Stimulated activated CD4-positive, alpha-beta T cell treated with anti-CD3 and anti-CD28 coated beads, Interleukin-15, amount 100 ng/mL, for 24 hours (primary cell): ENCODE measurements around the gene TMEM43.
A peak's percentile ranks its signal among the peaks of the same experiment; 100 is the strongest.
"Not testable (repeated sequence)": the region's sequence is repeated elsewhere in the genome, so short reads cannot be mapped to it uniquely, and the experiment has no call there.

Experiments used
- DNase-seq: peaks from one replicate; pipeline ENCODE4 v3.0.0-alpha.2; 2020

Gene TMEM43, protein sequence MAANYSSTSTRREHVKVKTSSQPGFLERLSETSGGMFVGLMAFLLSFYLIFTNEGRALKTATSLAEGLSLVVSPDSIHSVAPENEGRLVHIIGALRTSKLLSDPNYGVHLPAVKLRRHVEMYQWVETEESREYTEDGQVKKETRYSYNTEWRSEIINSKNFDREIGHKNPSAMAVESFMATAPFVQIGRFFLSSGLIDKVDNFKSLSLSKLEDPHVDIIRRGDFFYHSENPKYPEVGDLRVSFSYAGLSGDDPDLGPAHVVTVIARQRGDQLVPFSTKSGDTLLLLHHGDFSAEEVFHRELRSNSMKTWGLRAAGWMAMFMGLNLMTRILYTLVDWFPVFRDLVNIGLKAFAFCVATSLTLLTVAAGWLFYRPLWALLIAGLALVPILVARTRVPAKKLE

DNA sequence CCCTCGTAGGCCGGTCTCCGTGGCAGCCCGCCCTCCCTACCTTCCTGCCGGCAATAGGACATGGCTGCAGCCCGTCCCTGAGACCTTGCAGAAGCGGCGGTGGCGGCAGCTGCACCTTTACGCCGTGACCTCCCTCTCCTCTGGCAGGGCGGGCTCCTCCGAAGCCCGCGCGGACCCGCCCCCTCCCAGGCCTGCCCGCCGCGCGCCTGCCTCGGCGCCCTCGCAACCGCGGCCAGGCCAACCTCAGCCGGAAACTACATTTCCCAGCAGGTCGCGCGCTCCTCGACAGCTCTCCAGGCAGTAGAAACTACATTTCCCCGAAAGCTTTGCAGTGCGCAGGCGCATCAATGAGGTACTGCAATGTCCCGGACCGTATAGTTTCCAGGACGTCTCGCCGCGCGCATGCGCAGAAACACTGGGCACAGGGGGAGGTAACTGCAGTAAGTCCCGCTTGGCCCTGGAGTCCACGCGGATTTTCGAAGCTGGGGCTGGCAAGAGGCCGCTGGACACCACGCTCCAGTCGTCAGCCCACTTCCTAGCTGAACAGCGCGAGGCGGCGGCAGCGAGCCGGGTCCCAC lies at the start of gene TMEM43, which contains the start of gene CHCHD4:
TMEM43 (plus strand) TSS at position 438 of the 578 bp plus-strand sequence. CDS start 142 bp downstream, outside the sequence.
CHCHD4 (minus strand) TSS at position 256 of the 578 bp plus-strand sequence; CDS start at position 62, 194 bp downstream.
- DNase-seq: peak; percentile 98

DNA sequence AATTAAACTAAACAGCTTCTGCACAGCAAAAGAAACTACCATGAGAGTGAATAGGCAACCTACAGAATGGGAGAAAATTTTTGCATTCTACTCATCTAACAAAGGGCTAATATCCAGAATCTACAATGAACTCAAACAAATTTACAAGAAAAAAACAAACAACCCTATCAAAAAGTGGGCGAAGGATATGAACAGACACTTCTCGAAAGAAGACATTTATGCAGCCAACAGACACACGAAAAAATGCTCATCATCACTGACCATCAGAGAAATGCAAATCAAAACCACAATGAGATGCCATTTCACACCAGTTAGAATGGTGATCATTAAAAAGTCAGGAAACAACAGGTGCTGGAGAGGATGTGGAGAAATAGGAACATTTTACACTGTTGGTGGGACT lies 49.6 kb upstream of the TMEM43 start:
- DNase-seq: not testable (repeated sequence)

DNA sequence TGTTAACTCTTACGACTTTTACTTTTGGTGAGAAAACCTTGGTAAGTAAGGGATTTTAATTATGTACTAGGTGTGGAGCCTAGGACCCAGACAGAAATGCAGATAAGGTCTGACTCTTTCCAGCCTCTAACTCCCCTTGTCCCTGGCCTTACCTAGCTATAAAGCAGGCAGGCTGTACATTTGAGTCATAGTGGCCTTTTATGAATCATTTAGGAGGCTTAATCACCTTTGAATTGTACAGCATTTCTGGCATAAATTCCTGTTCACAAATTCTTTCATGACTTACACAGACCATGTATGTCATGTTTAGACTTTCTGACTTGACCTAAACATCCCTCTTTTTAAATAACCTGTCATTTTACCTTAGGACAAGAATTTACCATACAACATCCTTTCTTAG lies 47.5 kb upstream of the TMEM43 start:
- no peak for DNase-seq

DNA sequence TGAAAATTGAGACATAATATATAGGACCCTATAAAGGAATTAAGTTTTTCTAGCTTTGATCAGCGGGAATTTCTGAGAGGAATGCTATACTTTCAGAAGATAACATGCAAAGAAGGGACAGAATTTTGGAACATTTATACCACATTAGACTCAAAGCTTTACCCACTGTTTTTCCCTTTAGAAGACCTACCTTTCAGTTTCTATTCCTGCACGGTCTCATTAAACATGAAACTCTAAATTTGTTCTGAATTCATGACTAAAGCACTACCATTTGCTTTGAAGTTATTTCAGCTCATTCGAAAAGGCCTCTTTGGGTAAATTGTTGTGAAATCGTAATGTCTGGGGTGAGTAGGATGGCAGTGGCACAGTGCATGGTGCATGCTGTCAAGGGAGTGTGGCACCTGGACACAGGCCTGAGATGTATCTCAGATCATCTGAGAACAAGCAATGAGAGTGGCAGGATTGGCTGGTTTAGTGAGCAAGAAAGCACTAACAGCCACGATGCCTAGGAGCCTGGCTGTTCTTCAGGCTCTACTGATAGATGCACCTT lies 42.7 kb upstream of the TMEM43 start:
- DNase-seq: peak; percentile 32

DNA sequence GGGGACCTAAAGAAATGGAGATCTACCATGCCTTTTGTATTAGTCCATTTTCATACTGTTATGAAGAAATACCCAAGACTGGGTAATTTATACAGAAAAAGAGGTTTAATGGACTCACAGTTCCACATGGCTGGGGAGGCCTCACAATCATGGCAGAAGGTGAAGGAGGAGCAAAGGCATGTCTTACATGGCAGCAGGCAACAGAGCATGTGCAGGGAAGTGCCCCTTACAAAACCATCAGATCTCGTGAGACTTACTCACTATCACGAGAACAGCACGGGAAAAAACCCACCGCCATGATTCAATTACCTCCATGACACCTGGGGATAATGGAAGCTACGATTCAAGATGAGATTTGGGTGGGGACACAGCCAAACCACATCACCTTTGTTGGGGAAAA lies 37.4 kb upstream of the TMEM43 start:
- not testable (repeated sequence) for DNase-seq

DNA sequence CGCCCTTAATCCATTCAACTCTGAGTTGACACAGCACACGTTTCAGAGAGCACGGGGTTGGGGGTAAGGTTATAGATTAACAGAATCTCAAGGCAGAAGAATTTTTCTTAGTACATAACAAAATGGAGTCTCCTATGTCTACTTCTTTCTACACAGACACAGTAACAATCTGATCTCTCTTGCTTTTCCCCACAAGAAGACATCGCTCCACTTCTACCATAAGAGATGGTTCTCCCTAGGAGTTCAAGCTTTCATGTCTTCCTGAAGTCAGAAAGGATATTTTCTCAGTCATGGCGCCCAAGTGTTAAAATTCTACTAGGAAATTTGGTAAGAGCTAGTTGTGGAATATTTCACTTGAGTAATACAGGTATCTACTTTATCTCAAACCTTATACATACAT lies 32.9 kb upstream of the TMEM43 start:
- not testable (repeated sequence) for DNase-seq

DNA sequence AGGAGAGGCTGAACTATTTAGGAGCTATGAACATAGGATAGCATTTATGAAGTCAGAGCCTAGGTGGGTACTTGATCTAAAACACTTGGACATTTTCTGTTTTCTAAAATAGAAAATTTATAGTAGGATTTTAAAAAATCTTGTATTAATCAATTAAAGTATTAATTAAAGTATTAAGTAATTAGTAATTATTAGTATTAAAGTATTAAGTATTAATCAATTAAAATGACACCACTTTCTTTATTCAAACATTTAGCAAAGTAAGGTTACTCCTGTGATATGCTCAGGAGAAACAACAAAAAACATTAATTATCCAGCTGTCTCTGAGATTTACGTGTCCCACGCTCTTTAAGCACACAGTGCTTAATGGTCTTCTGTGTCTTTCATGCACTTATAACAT lies 32.4 kb upstream of the TMEM43 start:
- no peak for DNase-seq

DNA sequence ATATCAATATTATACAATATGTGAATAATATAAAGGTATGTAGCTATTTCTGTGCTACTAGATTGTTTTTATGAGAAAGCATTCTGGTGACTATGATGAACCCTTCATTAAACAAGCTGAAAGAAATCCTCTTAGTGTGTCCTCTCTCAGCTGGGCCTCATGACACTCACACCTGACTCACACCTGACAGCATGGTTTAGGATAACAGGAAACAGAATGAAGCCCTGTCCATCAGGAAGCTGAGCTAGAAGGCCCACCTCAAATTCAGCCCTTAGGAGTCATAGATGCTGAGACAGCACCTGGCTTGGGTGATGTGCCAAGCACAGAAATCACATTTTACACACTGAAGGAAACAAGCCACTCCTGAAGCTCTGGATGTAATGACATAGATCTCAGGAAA lies 31.0 kb upstream of the TMEM43 start:
- no peak for DNase-seq

DNA sequence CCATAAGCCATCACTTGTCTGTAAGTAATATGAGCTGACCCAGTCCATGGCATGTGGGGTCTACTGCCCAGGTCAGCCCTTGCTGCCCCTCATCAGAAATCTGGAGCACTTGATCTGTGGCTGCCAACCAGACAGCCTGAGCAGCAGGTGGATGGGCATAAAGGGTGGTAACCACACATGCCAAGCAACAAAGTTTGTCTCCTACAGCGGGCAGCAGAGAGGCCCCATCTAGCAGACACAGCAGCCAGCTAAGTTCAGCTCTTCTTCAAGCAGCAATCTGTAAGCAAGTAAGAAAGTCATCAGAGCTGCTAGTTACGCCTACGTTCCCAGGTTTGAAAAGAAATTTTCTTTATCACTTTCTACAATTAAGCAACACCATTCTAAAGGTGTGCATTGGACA lies 28.1 kb upstream of the TMEM43 start:
- no peak for DNase-seq

DNA sequence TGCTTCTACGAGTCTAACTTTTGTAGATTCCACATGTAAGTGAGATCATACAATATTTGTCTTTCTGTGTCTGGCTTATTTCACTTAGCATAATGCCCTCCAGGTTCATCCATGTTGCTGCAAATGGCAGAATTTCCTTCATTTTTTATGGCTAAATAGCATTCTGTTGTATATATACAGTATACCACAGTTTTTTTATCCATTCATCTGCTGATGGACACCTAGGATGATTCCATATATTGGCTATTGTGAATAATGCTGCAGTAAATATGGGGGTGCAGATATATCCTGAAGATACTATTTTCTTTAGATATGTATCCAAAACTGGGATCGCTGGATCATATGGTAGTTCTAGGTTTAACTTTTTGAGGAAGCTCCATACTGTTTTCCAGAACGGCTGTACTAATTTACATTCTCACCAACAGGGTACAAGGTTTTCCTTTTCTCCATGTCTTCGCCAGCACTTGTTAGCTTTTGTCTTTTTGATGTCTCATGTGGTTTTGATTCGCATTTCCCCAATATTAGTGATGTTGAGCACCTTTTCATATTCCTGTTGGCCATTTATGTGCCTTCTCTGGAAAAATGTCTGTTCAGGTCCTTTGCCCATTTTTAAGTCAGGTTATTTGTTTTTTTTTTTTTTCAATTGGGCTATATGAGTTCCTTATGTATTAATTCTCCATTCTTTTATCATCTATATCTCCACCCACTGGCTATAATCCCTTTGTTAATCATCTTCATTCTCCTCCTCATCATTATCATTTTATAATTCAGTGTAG lies 27.0 kb upstream of the TMEM43 start:
- no peak for DNase-seq

DNA sequence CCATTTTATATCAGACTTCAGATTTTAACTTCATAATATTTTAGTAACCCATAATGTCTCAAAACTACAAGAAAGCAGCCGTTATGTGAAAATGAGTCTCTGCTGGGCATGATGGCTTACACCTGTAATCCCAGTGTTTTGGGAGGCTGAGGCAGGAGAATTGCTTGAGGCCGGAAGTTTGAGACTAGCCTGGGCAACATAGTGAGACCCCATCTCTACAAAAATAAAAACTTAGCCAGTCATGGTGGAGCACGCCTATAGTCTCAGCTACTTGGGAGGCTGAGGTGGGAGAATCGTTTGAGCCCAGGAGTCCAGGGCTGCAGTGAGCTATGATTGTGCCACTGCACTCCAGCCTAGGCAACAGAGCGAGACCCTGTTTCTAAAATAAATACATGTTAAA lies 15.0 kb upstream of the TMEM43 start:
- DNase-seq: not testable (repeated sequence)

DNA sequence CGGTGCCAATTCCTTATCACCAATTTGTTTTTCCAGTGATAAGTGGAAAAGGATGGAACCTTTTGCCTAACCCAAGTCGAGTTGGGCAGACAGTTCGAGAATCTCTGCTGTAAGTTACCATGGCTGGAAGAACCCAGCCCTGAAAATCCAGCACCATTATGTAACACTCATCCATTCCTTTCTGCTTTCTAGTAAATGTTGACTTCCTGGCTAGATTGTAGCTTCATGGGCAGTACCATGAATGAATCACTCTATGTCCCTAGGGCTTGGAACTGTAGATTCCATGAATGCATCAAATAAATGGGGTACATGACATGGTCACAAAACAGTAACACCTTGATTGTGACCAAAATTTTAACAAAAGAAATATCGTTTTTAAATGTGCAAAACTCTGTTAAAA lies 14.2 kb upstream of the TMEM43 start:
- no peak for DNase-seq

DNA sequence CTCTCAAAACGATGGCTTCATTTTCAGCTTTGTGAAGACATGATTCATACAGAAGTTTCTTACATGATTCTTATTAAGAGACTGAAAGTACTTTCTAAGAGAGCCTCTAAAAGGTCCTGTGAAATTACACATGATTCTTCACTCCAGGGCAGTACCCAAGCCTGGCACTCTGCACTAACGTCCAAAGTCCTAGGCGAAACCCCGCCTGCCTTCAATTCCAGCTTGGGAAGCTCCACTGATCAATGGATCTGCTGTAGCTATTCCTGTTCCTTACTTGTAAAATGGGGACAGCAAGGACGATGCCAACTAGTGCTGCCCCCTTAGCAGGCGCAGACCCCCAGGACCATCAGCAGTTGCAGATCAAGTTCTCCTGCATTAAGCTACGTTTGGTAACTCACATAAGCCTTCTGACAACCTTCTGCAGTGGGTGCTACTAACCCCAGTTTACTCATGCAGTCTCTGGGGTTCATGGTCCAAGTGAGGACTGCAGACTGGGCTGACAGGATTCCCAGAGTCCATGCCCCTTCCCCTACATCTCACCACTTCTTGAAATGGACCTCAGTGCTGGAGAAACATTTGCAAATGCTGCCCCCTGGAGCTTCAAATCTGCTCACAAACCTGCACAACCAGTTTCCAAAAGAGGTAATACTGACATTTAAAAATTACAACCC lies 10.8 kb upstream of the TMEM43 start:
- no peak for DNase-seq

DNA sequence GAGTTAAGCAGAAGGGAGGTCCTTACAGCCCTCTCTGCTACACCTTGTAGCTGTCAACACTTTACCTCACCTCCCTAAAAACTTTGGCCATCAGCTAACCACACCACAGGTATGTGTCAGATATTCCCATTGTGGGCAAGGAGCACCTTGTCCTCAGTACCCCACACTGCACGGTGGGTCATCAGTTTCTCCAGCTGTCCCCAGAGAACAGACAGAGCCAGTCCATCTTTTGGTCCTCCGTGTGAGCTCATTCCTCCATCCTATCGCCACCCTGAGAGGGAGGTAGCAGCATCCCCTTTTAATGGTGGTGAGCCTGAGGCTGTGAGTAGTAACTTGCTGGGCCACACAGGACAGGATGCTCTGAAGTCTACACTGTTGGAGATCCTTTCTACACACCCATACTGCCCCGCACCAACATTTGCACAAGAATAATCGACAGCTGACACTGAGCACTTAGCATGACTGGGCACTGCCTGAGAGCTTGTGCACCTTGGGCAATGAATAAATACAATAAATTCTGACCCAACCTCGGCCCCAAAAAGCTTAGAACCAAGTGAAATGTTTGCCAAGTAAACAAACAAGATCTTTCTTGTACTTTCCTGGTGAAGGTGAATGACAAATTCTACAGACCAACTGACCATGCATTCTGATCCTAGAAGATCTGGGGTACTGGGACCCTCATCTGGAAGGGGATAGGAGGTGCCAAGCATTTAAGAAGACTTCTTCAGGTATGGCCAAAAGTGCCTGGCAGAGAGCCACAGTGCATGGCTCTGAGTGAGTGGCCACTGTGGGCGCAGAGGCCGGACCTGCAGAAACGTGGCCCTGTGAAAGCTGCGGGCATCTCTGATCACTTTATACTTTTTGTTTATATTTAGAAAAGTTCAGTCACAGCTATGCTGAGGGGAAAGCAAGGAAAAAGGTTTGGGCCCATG lies 7.1 kb upstream of the TMEM43 start:
- no peak for DNase-seq

DNA sequence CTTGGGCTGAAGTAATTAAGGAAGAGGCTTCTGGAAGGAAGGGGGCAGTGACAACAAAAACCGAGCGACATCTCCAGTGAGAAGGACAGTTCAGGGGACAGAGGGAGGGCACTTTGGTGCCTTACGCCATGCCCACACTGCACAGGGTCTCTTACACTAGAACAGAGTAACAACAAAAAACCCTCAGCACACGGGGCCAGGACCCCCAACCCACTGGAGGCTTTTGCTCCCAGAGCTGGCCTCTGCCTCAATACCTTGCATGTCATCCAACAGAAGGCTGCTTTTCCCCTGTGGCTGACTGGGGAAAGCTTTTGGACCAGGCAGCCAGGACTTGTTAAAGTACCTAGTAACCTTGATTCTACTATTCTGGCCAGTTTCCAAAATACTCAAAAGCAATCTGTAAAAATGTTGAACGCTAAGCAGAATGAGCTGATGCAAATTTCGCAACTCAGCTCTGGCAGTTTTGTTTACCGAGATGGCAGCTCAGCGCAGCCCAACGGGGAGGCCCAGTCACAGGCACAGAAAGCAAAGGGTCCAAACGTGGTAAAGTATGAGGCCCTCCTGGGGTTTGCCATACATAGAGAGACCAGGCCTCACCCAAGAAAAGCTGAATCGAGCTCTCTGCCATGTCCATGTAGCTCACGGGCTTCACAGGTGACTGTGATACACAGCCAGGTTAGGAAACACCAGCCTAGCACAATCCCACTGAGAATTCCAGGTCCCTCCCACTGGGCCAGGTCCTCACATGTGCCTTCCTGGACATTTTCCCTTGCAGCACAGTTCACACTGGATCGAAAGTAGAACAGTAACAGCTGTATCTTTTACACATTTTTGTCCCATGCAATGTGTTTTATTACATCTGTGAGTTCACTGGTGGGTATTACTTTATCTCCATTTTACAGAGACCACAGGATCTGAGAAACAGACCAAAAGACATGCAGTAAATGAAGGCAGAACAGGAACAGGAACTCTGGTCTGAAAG lies 6.2 kb upstream of the TMEM43 start:
- DNase-seq: no peak

DNA sequence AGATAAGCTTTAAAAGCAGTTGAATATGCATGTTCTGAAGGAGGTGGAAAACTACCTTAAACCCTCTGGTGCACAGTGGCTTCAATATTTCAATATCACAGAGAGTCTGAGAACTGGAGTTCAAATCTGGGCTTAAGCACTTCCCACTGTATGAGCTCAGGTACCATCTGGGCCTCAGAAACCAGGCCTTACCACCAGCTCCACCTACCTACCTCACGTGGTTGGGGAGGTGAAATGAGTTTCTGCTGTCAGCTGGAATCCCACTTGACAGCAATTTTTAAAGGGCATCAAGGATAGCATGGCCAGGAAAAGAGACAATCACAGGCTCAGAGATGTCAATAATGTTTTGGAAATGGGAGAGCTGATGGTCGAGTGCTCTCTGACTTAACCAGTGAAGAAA lies 5.2 kb upstream of the TMEM43 start:
- DNase-seq: no peak

DNA sequence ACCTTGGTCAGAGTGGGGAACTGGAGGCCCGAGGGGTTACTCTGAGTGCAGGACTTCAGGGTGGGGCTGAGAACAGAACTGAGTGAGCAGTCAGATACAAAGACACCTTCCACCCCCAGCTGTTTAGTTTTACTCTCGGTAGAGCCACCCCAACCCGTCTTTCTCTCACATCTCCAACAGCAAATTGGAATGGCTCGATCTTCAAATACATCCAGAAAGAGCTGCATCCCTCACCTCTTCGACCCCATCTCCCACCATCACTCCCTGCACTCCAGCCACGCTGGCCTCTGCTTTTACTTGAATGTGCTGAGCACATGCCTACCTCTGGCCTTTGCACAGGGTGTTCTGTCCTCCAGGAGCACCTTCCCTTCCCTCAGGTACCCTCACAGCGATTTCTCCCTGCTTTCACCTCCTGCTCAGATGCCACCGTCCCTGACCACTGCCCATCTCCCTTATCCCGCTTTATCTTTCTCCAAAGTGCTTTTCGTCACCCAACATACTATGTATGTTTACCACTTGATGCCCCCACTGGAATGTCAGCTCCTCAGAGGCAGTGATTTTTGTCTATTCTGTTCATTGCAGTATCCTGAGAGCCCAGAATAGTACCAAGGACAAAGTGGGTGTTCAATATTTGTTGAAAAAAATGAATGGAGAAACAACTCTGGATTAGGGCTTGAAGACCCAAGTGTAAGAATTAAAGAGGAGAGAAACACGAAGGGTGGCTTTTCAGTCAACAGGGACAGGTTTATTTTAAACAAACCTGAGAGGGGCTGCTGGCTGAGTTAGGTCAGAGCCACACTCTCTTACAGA lies 4.5 kb upstream of the TMEM43 start:
- no peak for DNase-seq

DNA sequence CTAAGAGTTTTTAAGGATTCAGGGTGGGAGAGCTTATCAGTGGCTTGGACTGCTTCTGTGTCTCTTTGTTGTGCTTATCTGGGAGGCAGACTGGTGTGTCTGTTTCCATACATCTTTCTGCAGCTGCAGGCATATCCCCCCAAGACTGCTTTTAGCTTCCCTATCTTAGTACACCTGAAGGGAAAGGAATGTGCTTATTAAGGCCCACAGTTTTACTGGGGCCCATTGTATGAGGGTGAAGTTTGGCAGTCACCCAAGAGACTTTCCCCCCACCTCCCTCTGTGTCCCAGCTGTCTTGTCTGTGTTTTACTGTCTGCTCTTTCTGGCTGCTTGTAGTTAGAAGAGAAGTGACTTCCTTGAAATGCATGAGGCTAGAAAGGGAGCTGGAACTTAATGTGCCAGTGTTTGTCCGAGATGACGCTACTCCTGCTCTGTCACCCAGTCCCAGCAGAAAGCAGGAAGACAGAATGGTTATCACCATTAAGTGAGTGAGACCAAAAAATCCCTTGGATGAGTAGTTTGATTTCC lies 3.9 kb upstream of the TMEM43 start:
- DNase-seq: not testable (repeated sequence)

DNA sequence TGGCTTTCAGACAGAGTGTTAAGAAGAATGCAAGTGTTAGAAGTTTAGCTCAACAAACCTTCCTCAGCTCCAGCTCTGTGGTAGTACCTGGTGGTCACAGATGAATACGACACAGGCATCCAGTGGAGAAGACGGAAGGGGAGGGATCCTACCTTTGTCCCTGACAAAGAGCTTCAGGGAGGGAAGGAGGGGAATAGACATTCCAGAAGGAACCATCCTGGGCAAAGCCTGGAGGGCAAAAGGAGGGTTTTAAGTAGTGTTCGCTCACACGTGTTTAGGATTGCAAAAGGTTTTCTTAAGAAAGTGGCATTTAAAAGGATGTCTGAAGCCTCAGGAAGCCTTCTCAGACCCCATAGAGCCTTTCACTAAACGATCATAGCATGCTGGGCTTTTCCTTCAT lies 3.0 kb upstream of the TMEM43 start:
- DNase-seq: no peak
